ENCODE measurements around the gene HCAR3.

- TF ChIP-seq POLR2A (IDR thresholded peaks at IDR 0.05; ENCODE audit: extremely low read depth, insufficient read length) (no peak), MAX (IDR thresholded peaks at IDR 0.05; ENCODE audit: low read depth, low read length) (no peak)
Observed at GRCh38 chr12:122665759-122666158, 50.9 kb downstream of the HCAR3 start.
